HepG2 (cell line): Measurements from ENCODE around the gene CYBC1. TPM values are rescaled to one million over a fixed set of nuclear protein-coding genes. Genes with fewer than 3 reads are reported as not detected.

ENCODE experiments used
- ATM ChIP-seq: fragments of 450-650 bp; IDR thresholded peaks from 2 replicates; pipeline ENCODE4 v1.7.1; 2017; ENCODE audit warnings: mild to moderate bottlenecking, borderline replicate concordance
- BORCS8-MEF2B ChIP-seq: sonication (generic); formaldehyde crosslinking; IDR thresholded peaks from 2 replicates; pipeline ENCODE4 v1.8.0; 2022; ENCODE audit warnings: mild to moderate bottlenecking, missing genetic modification reagents
- ELF4 ChIP-seq: sonication (generic); formaldehyde crosslinking; IDR thresholded peaks from 2 replicates; pipeline ENCODE4 v1.5.0; 2020; ENCODE audit warnings: missing genetic modification reagents, mild to moderate bottlenecking, moderate library complexity, borderline replicate concordance
- GPN1 ChIP-seq: sonication (generic); formaldehyde crosslinking; IDR thresholded peaks from 2 replicates; pipeline ENCODE4 v1.5.1; 2020; ENCODE audit warnings: missing genetic modification reagents, borderline replicate concordance
- JARID2 ChIP-seq: sonication (generic); formaldehyde crosslinking; IDR thresholded peaks from 2 replicates; pipeline ENCODE4 v1.8.1; 2023; ENCODE audit warnings: missing genetic modification reagents, inconsistent platforms; ENCODE audit not compliant: insufficient replicate concordance
- JUN ChIP-seq: sonication (generic); formaldehyde crosslinking; IDR thresholded peaks from 2 replicates; pipeline ENCODE4 v1.4.0; 2020; ENCODE audit warnings: mild to moderate bottlenecking, missing genetic modification reagents
- PHF8 ChIP-seq: sonication (generic); formaldehyde crosslinking; IDR thresholded peaks from 2 replicates; pipeline ENCODE4 v1.5.0; 2020; ENCODE audit warnings: missing genetic modification reagents
- SP4 ChIP-seq: sonication (generic); formaldehyde crosslinking; IDR thresholded peaks from 2 replicates; pipeline ENCODE4 v1.8.1; 2023; ENCODE audit warnings: mild to moderate bottlenecking, missing genetic modification reagents
- WIZ ChIP-seq: sonication (generic); formaldehyde crosslinking; IDR thresholded peaks from 2 replicates; pipeline ENCODE4 v1.5.1; 2020; ENCODE audit warnings: mild to moderate bottlenecking, missing genetic modification reagents
- ZFYVE20 ChIP-seq: sonication (generic); formaldehyde crosslinking; IDR thresholded peaks from 2 replicates; pipeline ENCODE4 v1.8.0; 2023; ENCODE audit warnings: low read depth, mild to moderate bottlenecking, moderate library complexity, missing genetic modification reagents, borderline replicate concordance
- ZNF672 ChIP-seq: sonication (generic); formaldehyde crosslinking; IDR thresholded peaks from 2 replicates; pipeline ENCODE4 v1.8.1; 2022; ENCODE audit warnings: missing genetic modification reagents
- polyA plus RNA-seq, 8 experiments: library from polyadenylated mRNA; depleted of rRNA in 3 of 8; stranded (reverse) in 7 of 8; unstranded in 1 of 8; fragments of >200 nt; fragmentation: Illumina TruSeq in 4 of 8; extraction: Trizol in 4 of 8; gene quantifications; 2 replicates each; pipeline versions ENCODE4 v1.2.1 to v1.2.3, GENCODE V29; 2011 to 2016; ENCODE audit warnings: low read depth in 4 of 8, missing spikeins in 1 of 8, mixed read lengths in 1 of 8; ENCODE audit not compliant: insufficient read depth in 1 of 8
- total RNA-seq, 5 experiments: library from RNA; depleted of rRNA; stranded (reverse); fragments of >200 nt; fragmentation: Illumina TruSeq; extraction: Trizol; gene quantifications; 2 replicates each; pipeline ENCODE4 v1.2.3, GENCODE V29; 2016; ENCODE audit warnings: low read depth in 1 of 5
- TF ChIP-seq, protein P1 (sequence below): sonication (generic); formaldehyde crosslinking; IDR thresholded peaks from 2 replicates; pipeline ENCODE4 v1.4.0; 2020; ENCODE audit warnings: missing genetic modification reagents
- TF ChIP-seq, protein P2 (sequence below): conservative IDR thresholded peaks from 2 replicates; pipeline ENCODE4 v1.6.1; 2018; ENCODE audit warnings: missing genetic modification reagents
- TF ChIP-seq, protein P3 (sequence below): sonication (generic); formaldehyde crosslinking; IDR thresholded peaks from 2 replicates; pipeline ENCODE4 v1.5.1; 2020; ENCODE audit warnings: missing genetic modification reagents, mild to moderate bottlenecking, borderline replicate concordance
- TF ChIP-seq, protein P4 (sequence below): sonication (generic); formaldehyde crosslinking; IDR thresholded peaks from 2 replicates; pipeline ENCODE4 v1.9.0; 2021; ENCODE audit warnings: mild to moderate bottlenecking, missing genetic modification reagents
- TF ChIP-seq, protein P5 (sequence below): sonication (generic); formaldehyde crosslinking; IDR thresholded peaks from 2 replicates; pipeline ENCODE4 v1.5.0; 2020; ENCODE audit warnings: mild to moderate bottlenecking, missing genetic modification reagents

Gene CYBC1
- total and polyA plus RNA-seq, 2 of the 13 experiments (the other 11 are each of a cell fraction or from before 2014, with no cell fraction given): 43.4 to 44.1 TPM

DNA sequence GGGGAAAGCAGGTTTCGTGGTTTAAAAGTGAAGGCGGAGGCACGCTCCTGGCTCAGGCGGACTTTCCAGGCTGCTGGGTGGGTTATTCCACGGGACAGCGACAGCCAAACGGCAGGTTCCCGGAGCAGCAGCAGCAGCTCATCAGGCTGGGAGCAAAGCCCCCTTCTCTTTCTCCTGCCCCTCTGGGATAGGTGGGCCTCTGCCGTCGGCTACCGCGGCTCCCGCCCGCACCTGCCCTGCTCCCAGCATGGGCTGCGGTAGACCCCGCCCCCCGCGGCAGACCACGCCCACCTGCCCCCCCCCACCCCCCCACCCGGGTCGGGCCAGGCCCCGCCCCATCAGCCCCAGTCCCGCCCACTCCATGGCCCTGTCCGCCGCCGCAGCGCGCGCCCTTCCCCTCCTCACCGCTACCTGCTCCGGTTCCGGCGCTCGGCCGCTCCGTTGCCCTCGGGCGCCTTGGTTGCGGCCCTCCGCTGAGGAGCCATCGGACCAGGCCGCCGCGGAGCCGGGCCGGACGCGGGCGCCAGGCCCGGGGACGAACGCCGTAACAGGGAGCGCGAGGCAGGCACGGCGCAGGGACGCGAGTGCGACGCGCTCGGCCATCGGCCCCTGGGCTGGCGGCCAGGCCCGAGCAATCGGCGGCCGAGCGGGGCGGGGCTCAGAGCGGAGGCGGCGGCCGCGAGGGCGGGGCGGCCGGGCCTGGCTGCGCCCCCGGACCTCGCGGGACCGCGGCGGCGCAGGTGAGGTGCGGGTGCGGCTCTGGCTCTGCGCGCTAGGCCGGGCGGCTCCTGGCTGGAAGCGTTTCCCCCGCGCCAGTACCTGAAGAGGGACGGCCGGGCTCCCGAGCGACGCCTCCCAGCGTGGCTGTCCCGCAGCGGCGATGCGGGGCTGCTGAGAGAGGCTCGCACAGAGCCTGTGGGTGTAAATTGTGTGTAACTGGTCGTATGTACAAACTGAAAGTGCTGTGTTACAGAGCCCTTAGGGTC lies 32.3 kb downstream of the CYBC1 start, which contains the start of the genes HEXD and OGFOD3 (continued):
- TF ChIP-seq, protein P1, sequence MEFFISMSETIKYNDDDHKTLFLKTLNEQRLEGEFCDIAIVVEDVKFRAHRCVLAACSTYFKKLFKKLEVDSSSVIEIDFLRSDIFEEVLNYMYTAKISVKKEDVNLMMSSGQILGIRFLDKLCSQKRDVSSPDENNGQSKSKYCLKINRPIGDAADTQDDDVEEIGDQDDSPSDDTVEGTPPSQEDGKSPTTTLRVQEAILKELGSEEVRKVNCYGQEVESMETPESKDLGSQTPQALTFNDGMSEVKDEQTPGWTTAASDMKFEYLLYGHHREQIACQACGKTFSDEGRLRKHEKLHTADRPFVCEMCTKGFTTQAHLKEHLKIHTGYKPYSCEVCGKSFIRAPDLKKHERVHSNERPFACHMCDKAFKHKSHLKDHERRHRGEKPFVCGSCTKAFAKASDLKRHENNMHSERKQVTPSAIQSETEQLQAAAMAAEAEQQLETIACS (CRISPR knock-in tag): peak; percentile 72
- TF ChIP-seq ATM (no peak), JARID2 (CRISPR knock-in tag) (no peak), SP4 (CRISPR knock-in tag) (peak; percentile 99), WIZ (no peak), JUN (no peak; the same call in 1 of the 2 replicates), ZFYVE20 (CRISPR knock-in tag) (no peak; the same call in 1 of the 2 replicates), ELF4 (CRISPR knock-in tag) (no peak), GPN1 (no peak), BORCS8-MEF2B (peak; percentile 91), ZNF672 (CRISPR knock-in tag) (no peak), PHF8 (peak; percentile 96)
- TF ChIP-seq, protein P2, sequence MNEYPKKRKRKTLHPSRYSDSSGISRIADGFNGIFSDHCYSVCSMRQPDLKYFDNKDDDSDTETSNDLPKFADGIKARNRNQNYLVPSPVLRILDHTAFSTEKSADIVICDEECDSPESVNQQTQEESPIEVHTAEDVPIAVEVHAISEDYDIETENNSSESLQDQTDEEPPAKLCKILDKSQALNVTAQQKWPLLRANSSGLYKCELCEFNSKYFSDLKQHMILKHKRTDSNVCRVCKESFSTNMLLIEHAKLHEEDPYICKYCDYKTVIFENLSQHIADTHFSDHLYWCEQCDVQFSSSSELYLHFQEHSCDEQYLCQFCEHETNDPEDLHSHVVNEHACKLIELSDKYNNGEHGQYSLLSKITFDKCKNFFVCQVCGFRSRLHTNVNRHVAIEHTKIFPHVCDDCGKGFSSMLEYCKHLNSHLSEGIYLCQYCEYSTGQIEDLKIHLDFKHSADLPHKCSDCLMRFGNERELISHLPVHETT (CRISPR knock-in tag): peak; percentile 75; the same call in 1 of the 2 replicates
- TF ChIP-seq, protein P3, sequence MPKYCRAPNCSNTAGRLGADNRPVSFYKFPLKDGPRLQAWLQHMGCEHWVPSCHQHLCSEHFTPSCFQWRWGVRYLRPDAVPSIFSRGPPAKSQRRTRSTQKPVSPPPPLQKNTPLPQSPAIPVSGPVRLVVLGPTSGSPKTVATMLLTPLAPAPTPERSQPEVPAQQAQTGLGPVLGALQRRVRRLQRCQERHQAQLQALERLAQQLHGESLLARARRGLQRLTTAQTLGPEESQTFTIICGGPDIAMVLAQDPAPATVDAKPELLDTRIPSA: no peak
- TF ChIP-seq, protein P4, sequence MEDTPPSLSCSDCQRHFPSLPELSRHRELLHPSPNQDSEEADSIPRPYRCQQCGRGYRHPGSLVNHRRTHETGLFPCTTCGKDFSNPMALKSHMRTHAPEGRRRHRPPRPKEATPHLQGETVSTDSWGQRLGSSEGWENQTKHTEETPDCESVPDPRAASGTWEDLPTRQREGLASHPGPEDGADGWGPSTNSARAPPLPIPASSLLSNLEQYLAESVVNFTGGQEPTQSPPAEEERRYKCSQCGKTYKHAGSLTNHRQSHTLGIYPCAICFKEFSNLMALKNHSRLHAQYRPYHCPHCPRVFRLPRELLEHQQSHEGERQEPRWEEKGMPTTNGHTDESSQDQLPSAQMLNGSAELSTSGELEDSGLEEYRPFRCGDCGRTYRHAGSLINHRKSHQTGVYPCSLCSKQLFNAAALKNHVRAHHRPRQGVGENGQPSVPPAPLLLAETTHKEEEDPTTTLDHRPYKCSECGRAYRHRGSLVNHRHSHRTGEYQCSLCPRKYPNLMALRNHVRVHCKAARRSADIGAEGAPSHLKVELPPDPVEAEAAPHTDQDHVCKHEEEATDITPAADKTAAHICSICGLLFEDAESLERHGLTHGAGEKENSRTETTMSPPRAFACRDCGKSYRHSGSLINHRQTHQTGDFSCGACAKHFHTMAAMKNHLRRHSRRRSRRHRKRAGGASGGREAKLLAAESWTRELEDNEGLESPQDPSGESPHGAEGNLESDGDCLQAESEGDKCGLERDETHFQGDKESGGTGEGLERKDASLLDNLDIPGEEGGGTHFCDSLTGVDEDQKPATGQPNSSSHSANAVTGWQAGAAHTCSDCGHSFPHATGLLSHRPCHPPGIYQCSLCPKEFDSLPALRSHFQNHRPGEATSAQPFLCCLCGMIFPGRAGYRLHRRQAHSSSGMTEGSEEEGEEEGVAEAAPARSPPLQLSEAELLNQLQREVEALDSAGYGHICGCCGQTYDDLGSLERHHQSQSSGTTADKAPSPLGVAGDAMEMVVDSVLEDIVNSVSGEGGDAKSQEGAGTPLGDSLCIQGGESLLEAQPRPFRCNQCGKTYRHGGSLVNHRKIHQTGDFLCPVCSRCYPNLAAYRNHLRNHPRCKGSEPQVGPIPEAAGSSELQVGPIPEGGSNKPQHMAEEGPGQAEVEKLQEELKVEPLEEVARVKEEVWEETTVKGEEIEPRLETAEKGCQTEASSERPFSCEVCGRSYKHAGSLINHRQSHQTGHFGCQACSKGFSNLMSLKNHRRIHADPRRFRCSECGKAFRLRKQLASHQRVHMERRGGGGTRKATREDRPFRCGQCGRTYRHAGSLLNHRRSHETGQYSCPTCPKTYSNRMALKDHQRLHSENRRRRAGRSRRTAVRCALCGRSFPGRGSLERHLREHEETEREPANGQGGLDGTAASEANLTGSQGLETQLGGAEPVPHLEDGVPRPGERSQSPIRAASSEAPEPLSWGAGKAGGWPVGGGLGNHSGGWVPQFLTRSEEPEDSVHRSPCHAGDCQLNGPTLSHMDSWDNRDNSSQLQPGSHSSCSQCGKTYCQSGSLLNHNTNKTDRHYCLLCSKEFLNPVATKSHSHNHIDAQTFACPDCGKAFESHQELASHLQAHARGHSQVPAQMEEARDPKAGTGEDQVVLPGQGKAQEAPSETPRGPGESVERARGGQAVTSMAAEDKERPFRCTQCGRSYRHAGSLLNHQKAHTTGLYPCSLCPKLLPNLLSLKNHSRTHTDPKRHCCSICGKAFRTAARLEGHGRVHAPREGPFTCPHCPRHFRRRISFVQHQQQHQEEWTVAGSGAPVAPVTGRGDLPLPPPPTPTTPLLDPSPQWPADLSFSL: no peak
- TF ChIP-seq, protein P5, sequence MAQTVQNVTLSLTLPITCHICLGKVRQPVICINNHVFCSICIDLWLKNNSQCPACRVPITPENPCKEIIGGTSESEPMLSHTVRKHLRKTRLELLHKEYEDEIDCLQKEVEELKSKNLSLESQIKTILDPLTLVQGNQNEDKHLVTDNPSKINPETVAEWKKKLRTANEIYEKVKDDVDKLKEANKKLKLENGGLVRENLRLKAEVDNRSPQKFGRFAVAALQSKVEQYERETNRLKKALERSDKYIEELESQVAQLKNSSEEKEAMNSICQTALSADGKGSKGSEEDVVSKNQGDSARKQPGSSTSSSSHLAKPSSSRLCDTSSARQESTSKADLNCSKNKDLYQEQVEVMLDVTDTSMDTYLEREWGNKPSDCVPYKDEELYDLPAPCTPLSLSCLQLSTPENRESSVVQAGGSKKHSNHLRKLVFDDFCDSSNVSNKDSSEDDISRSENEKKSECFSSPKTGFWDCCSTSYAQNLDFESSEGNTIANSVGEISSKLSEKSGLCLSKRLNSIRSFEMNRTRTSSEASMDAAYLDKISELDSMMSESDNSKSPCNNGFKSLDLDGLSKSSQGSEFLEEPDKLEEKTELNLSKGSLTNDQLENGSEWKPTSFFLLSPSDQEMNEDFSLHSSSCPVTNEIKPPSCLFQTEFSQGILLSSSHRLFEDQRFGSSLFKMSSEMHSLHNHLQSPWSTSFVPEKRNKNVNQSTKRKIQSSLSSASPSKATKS (CRISPR knock-in tag): no peak; the same call in 1 of the 2 replicates
